Neuronal stem cell (in vitro differentiated cells): ENCODE data around the gene SFRP2.

Experiments used
- DNase-seq: peaks from one replicate; pipeline ENCODE4 v3.0.0-alpha.2; 2013; ENCODE audit warnings: low spot score
- H2AFZ ChIP-seq: one replicate; pipeline ENCODE4 v1.6.1; 2013; ENCODE audit warnings: mild to moderate bottlenecking, low read length, inconsistent platforms
- H2AK5ac ChIP-seq: 2 replicates; pipeline ENCODE4 v1.6.1; 2013; ENCODE audit warnings: low read depth, mild to moderate bottlenecking, inconsistent platforms, low read length, moderate library complexity, mixed read lengths
- H2BK120ac ChIP-seq: 2 replicates; pipeline ENCODE4 v1.6.1; 2013; ENCODE audit warnings: low read depth, mild to moderate bottlenecking, inconsistent platforms, low read length, moderate library complexity, mixed read lengths
- H2BK12ac ChIP-seq: one replicate; pipeline ENCODE4 v1.6.1; 2013; ENCODE audit warnings: low read length, inconsistent platforms
- H2BK15ac ChIP-seq: 2 replicates; pipeline ENCODE4 v1.6.1; 2013; ENCODE audit warnings: mild to moderate bottlenecking, low read length, inconsistent platforms, mixed read lengths
- H2BK5ac ChIP-seq: one replicate; pipeline ENCODE4 v1.6.1; 2013; ENCODE audit warnings: inconsistent platforms, mild to moderate bottlenecking, low read length, moderate library complexity
- H3K14ac ChIP-seq: one replicate; pipeline ENCODE4 v1.6.1; 2013; ENCODE audit warnings: low read length, inconsistent platforms
- H3K18ac ChIP-seq: 2 replicates; pipeline ENCODE4 v1.6.1; 2013; ENCODE audit warnings: low read length, inconsistent platforms
- H3K23ac ChIP-seq: 2 replicates; pipeline ENCODE4 v1.6.1; 2013; ENCODE audit warnings: low read depth, mild to moderate bottlenecking, mixed read lengths, low read length, inconsistent platforms; ENCODE audit not compliant: poor library complexity
- H3K27ac ChIP-seq: replicated peaks from 3 replicates; pipeline ENCODE4 v1.5.1; 2013; ENCODE audit warnings: low read length, inconsistent platforms
- H3K27me3 ChIP-seq, 3 experiments: 2 replicates each; pipeline ENCODE4 v1.6.1; 2013; ENCODE audit warnings: low read length in 3 of 3, mild to moderate bottlenecking in 2 of 3, inconsistent platforms in 1 of 3, low read depth in 1 of 3, mixed read lengths in 1 of 3, moderate library complexity in 1 of 3; ENCODE audit not compliant: control insufficient read depth in 3 of 3, insufficient read depth in 3 of 3
- H3K36me3 ChIP-seq, 2 donors: replicated peaks in 1 of 2; 2 replicates each; pipeline ENCODE4 v1.6.1; 2013; ENCODE audit warnings: low read length in 2 of 2; ENCODE audit not compliant: control insufficient read depth in 2 of 2, insufficient read depth in 2 of 2
- H3K4ac ChIP-seq: 2 replicates; pipeline ENCODE4 v1.6.1; 2013; ENCODE audit warnings: inconsistent platforms, mild to moderate bottlenecking, low read length, moderate library complexity
- H3K4me1 ChIP-seq, 2 donors: 1 replicate in 1 of 2; 2 replicates in 1 of 2; pipeline ENCODE4 v1.6.1; 2013; ENCODE audit warnings: low read length in 2 of 2, low read depth in 1 of 2; ENCODE audit not compliant: control insufficient read depth in 2 of 2, insufficient read depth in 1 of 2
- H3K4me2 ChIP-seq: one replicate; pipeline ENCODE4 v1.6.1; 2013; ENCODE audit warnings: mild to moderate bottlenecking, low read length, inconsistent platforms; ENCODE audit not compliant: insufficient read depth, poor library complexity, severe bottlenecking
- H3K4me3 ChIP-seq, 2 donors: 2 replicates each; pipeline ENCODE4 v1.5.1; 2013; ENCODE audit warnings: low read length in 2 of 2, mild to moderate bottlenecking in 2 of 2, inconsistent platforms in 1 of 2, moderate library complexity in 1 of 2
- H3K79me1 ChIP-seq: one replicate; pipeline ENCODE4 v1.6.1; 2013; ENCODE audit warnings: low read depth, mild to moderate bottlenecking, inconsistent platforms, low read length, moderate library complexity
- H3K9ac ChIP-seq: one replicate; pipeline ENCODE4 v1.6.1; 2013; ENCODE audit warnings: mild to moderate bottlenecking, low read depth, low read length, inconsistent platforms; ENCODE audit not compliant: poor library complexity
- H3K9me3 ChIP-seq, 2 donors: replicated peaks in 1 of 2; 2 replicates each; pipeline versions ENCODE3 to v1.6.1; 2013; ENCODE audit warnings: low read length in 2 of 2, mild to moderate bottlenecking in 2 of 2, inconsistent platforms in 1 of 2, low read depth in 1 of 2, mixed read lengths in 1 of 2, moderate library complexity in 1 of 2; ENCODE audit not compliant: control insufficient read depth in 2 of 2, insufficient read depth in 1 of 2
- H4K8ac ChIP-seq: one replicate; pipeline ENCODE4 v1.6.1; 2013; ENCODE audit warnings: low read depth, mild to moderate bottlenecking, inconsistent platforms, low read length, moderate library complexity
- H4K91ac ChIP-seq: one replicate; pipeline ENCODE4 v1.6.1; 2013; ENCODE audit warnings: low read length, low read depth, mild to moderate bottlenecking, inconsistent platforms; ENCODE audit not compliant: poor library complexity
- WGBS, 2 donors: extraction: QIAGEN DNeasy Blood & Tissue Kit; methylation state at CpG; one replicate each; pipeline ENCODE4 v1.1.7; 2013; ENCODE audit warnings: missing lambda C conversion rate in 2 of 2, mixed read lengths in 1 of 2; ENCODE audit not compliant: insufficient read length in 2 of 2, insufficient replicate concordance in 1 of 2; ENCODE audit errors: extremely low coverage in 2 of 2; 5-methylcytosine and 5-hydroxymethylcytosine counted together

SFRP2 gene

GRCh38 chr4:153733751-153734448, 55.0 kb downstream of the SFRP2 start:
- Histone ChIP-seq H4K91ac (no peak overlapping the region), H3K36me3 (no peaks in the 10 kb centered on the region), H4K8ac (no peak overlapping the region), H2BK5ac (no peak overlapping the region), H3K18ac (no peak overlapping the region), H3K23ac (no peak overlapping the region), H3K4ac (no peak overlapping the region), H3K79me1 (no peaks in the 10 kb centered on the region), H2AFZ (no peak overlapping the region), H3K4me2 (no peak overlapping the region), H3K9ac (no peak overlapping the region), H3K14ac (no peak overlapping the region), H3K27me3 (no peaks in the 10 kb centered on the region), H2BK120ac (no peak overlapping the region), H3K4me1 (no peaks in the 10 kb centered on the region), H3K9me3 (peaks cover 0 to 6% of the 10 kb centered on the region in 2 donors), H2BK12ac (no peak overlapping the region), H2BK15ac (no peak overlapping the region), H3K4me3 (no peak overlapping the region), H3K27ac (no peak overlapping the region), H2AK5ac (no peak overlapping the region)
- WGBS, 2 donors: no CpG with 5 or more reads among the region's 4 CpGs
- no peak for DNase-seq

DNA sequence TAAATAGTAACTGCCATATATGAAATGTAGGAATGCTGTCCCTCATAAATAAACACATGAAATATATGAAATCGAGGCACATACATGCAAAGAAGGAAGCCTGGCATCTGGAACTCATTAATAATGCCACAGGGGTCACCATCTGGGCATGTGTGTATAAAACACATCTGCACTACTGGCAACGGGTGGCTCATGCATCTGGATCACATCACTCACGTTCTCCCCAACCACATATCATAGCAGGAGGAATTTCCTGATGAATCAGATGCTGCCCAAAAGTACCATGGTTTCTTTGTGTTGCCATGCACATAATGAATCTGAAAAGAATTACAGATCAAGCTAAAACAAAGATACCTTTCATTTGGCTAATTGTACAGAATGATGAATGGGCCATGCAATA, 57.6 kb downstream of the SFRP2 start:
- H3K9ac ChIP-seq: no peak overlapping the region
- no peak overlapping the region for H4K8ac ChIP-seq
- no peak overlapping the region for H2BK12ac ChIP-seq
- H3K14ac ChIP-seq: no peak overlapping the region
- DNase-seq: no peak
- no peak overlapping the region for H2BK5ac ChIP-seq
- no peak overlapping the region for H2BK15ac ChIP-seq
- H2AFZ ChIP-seq: no peak overlapping the region
- no peaks in the 10 kb centered on the region for H3K27me3 ChIP-seq
- no peak overlapping the region for H3K23ac ChIP-seq
- H3K4me3 ChIP-seq: no peak overlapping the region
- no peak overlapping the region for H4K91ac ChIP-seq
- no peak overlapping the region for H3K18ac ChIP-seq
- H3K27ac ChIP-seq: no peak overlapping the region
- no peak overlapping the region for H2AK5ac ChIP-seq
- no peaks in the 10 kb centered on the region for H3K4me1 ChIP-seq
- no CpG with 5 or more reads among the region's 3 CpGs for WGBS, 2 donors
- H3K4ac ChIP-seq: no peak overlapping the region
- peaks cover 0 to 2% of the 10 kb centered on the region in 2 donors for H3K36me3 ChIP-seq
- H3K9me3 ChIP-seq: no peaks in the 10 kb centered on the region
- H3K4me2 ChIP-seq: no peak overlapping the region
- no peak overlapping the region for H2BK120ac ChIP-seq
- H3K79me1 ChIP-seq: no peaks in the 10 kb centered on the region
